ENCODE data around the gene ASXL2.
"Not testable (repeated sequence)": the region's sequence is repeated elsewhere in the genome, so short reads cannot be mapped to it uniquely, and the experiment has no call there.

ASXL2 gene

GRCh38 chr2:25832897-25833296 is 45.4 kb downstream of the ASXL2 start:
- DNase-seq (ENCODE audit: low spot score), result no peak

- no peak for DNase-seq (ENCODE audit: low spot score)
Measured at GRCh38 chr2:25831746-25832449, 46.4 kb downstream of the ASXL2 start.

- DNase-seq (ENCODE audit: low spot score), result no peak
Measured at GRCh38 chr2:25829828-25830227, 48.5 kb downstream of the ASXL2 start.

GRCh38 chr2:25829377-25829704 is 48.9 kb downstream of the ASXL2 start:
- DNase-seq (ENCODE audit: low spot score), result no peak

- not testable (repeated sequence) for DNase-seq (ENCODE audit: low spot score)
Measured at GRCh38 chr2:25828532-25829376, 49.5 kb downstream of the ASXL2 start.

GRCh38 chr2:25825238-25825637 is 53.0 kb downstream of the ASXL2 start:
- no peak for DNase-seq (ENCODE audit: low spot score)

- no peak for DNase-seq (ENCODE audit: low spot score)
Measured at GRCh38 chr2:25824718-25825117, 53.6 kb downstream of the ASXL2 start.

GRCh38 chr2:25824216-25824615 is 54.1 kb downstream of the ASXL2 start:
- no peak for DNase-seq (ENCODE audit: low spot score)

GRCh38 chr2:25822190-25823117 is 55.8 kb downstream of the ASXL2 start:
- DNase-seq (ENCODE audit: low spot score), result peak; percentile 47

- no peak for DNase-seq (ENCODE audit: low spot score)
Measured at GRCh38 chr2:25821225-25822056, 56.8 kb downstream of the ASXL2 start.

- DNase-seq (ENCODE audit: low spot score), result no peak
Measured at GRCh38 chr2:25819597-25820039, 58.7 kb downstream of the ASXL2 start.

- DNase-seq (ENCODE audit: low spot score), result no peak
Measured at GRCh38 chr2:25817630-25818029, 60.7 kb downstream of the ASXL2 start.

- no peak for DNase-seq (ENCODE audit: low spot score)
Measured at GRCh38 chr2:25817006-25817405, 61.3 kb downstream of the ASXL2 start.

- DNase-seq (ENCODE audit: low spot score), result no peak
Measured at GRCh38 chr2:25816249-25816648, 62.0 kb downstream of the ASXL2 start.

GRCh38 chr2:25814681-25815080 is 63.6 kb downstream of the ASXL2 start:
- no peak for DNase-seq (ENCODE audit: low spot score)

GRCh38 chr2:25810428-25810827 is 67.9 kb downstream of the ASXL2 start:
- no peak for DNase-seq (ENCODE audit: low spot score)

GRCh38 chr2:25809646-25810045 is 68.6 kb downstream of the ASXL2 start:
- no peak for DNase-seq (ENCODE audit: low spot score)

- DNase-seq (ENCODE audit: low spot score), result no peak
Measured at GRCh38 chr2:25808006-25808383, 70.3 kb downstream of the ASXL2 start.

GRCh38 chr2:25806941-25807340 is 71.3 kb downstream of the ASXL2 start:
- no peak for DNase-seq (ENCODE audit: low spot score)

GRCh38 chr2:25805987-25806386 is 72.3 kb downstream of the ASXL2 start:
- DNase-seq (ENCODE audit: low spot score), result no peak

GRCh38 chr2:25804338-25804737 is 73.9 kb downstream of the ASXL2 start:
- DNase-seq (ENCODE audit: low spot score), result no peak

GRCh38 chr2:25799301-25799700 is 79.0 kb downstream of the ASXL2 start:
- DNase-seq (ENCODE audit: low spot score), result no peak
